GM12872 (cell line): Measurements from ENCODE around the gene FKBP1A.

Source experiments
- CTCF ChIP-seq: IDR thresholded peaks from 3 replicates; pipeline ENCODE4 v1.5.1; 2011; ENCODE audit warnings: low read depth, mild to moderate bottlenecking, low read length, moderate library complexity; ENCODE audit not compliant: insufficient read depth

Gene FKBP1A

GRCh38 chr20:1321654-1321939 is 71.3 kb downstream of the FKBP1A start:
- no peak for TF ChIP-seq CTCF

GRCh38 chr20:1320902-1321653 is 71.8 kb downstream of the FKBP1A start:
- no peak for TF ChIP-seq CTCF

GRCh38 chr20:1320016-1320415 is 72.8 kb downstream of the FKBP1A start:
- TF ChIP-seq CTCF, result no peak

GRCh38 chr20:1319462-1319861 is 73.4 kb downstream of the FKBP1A start:
- TF ChIP-seq CTCF, result no peak

GRCh38 chr20:1319051-1319450 is 73.8 kb downstream of the FKBP1A start:
- no peak for TF ChIP-seq CTCF
